Effector memory CD4-positive, alpha-beta T cell (primary cell): ENCODE data around the gene NARS2.

ENCODE experiments used
- DNase-seq, 3 donors: peaks; one replicate each; pipeline ENCODE4 v3.0.0-alpha.2; 2020
- H3K27ac ChIP-seq: 2 replicates; pipeline ENCODE4 v1.7.0; 2013; ENCODE audit warnings: mild to moderate bottlenecking, low read length, moderate library complexity; ENCODE audit not compliant: insufficient read depth, poor library complexity, severe bottlenecking
- H3K27me3 ChIP-seq: replicated peaks from 2 replicates; pipeline ENCODE4 v1.7.0; 2013; ENCODE audit warnings: mild to moderate bottlenecking, low read length; ENCODE audit not compliant: insufficient read depth, control insufficient read depth, poor library complexity, severe bottlenecking
- H3K36me3 ChIP-seq: 2 replicates; pipeline ENCODE4 v1.7.0; 2013; ENCODE audit warnings: mild to moderate bottlenecking, low read length, moderate library complexity; ENCODE audit not compliant: control insufficient read depth, insufficient read depth
- H3K4me1 ChIP-seq: 2 replicates; pipeline ENCODE4 v1.7.0; 2013; ENCODE audit warnings: low read length, mild to moderate bottlenecking; ENCODE audit not compliant: control insufficient read depth, insufficient read depth, poor library complexity, severe bottlenecking
- H3K4me3 ChIP-seq: 2 replicates; pipeline ENCODE4 v1.7.0; 2013; ENCODE audit warnings: low read length, low read depth, mild to moderate bottlenecking; ENCODE audit not compliant: insufficient read depth, poor library complexity, severe bottlenecking
- H3K9me3 ChIP-seq: 2 replicates; pipeline ENCODE4 v1.7.0; 2013; ENCODE audit warnings: mild to moderate bottlenecking, low read length, moderate library complexity; ENCODE audit not compliant: control insufficient read depth

Gene NARS2

DNA sequence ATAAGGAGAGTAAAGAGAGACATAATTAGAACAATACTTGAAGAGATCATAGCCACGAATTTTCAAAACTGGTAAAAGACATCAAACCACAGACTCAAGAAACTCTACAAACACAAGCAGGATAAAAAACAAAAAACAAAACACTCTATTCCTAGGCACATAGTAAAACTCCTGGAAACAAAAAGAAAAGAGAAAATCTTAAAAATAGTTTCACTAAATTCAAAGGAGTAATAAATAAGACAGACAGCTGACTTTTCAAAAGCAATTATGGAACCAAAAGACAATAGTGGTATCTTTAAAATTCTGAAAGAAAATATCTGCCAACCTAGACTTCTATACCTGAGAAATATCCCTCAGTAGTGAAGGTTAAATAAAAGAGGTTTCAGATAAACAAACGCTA is 9.2 kb upstream of the NARS2 start:
- DNase-seq, result no peak
- no peaks in the 10 kb centered on the region for H3K4me1 ChIP-seq
- H3K9me3 ChIP-seq, result peaks cover 6% of the 10 kb centered on the region
- no peaks in the 10 kb centered on the region for H3K36me3 ChIP-seq
- H3K4me3 ChIP-seq, result no peak overlapping the region
- no peak overlapping the region for H3K27ac ChIP-seq
- H3K27me3 ChIP-seq, result no peaks in the 10 kb centered on the region

DNA sequence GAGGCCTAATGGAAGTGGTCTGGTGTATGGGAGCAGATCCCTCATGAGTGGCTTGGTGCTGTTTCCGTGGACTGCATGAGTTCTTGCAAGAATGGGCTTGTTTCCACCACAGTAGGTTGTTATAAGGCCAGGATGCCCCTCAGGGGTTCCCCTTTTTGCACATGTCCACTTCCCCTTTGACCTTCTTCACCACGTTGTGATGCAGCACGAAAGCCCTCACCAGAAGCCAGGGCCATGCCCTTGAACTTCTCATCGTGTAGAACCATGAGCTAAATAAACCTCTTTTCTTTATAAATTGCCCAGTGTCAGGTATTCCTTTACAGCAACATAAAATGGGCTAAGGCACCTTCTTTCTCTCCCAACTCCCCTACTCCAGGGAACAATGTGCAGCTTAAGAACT is 2.8 kb upstream of the NARS2 start:
- Histone ChIP-seq H3K4me3 (no peak overlapping the region), H3K27me3 (no peaks in the 10 kb centered on the region), H3K9me3 (no peaks in the 10 kb centered on the region), H3K4me1 (no peaks in the 10 kb centered on the region), H3K36me3 (no peaks in the 10 kb centered on the region), H3K27ac (no peak overlapping the region)
- no peak for DNase-seq

GRCh38 chr11:78576549-78577097 is 2.0 kb upstream of the NARS2 start:
- Histone ChIP-seq H3K27ac (no peak overlapping the region), H3K4me3 (no peak overlapping the region), H3K4me1 (no peaks in the 10 kb centered on the region), H3K9me3 (no peaks in the 10 kb centered on the region), H3K36me3 (no peaks in the 10 kb centered on the region), H3K27me3 (no peaks in the 10 kb centered on the region)
- no peak for DNase-seq

DNA sequence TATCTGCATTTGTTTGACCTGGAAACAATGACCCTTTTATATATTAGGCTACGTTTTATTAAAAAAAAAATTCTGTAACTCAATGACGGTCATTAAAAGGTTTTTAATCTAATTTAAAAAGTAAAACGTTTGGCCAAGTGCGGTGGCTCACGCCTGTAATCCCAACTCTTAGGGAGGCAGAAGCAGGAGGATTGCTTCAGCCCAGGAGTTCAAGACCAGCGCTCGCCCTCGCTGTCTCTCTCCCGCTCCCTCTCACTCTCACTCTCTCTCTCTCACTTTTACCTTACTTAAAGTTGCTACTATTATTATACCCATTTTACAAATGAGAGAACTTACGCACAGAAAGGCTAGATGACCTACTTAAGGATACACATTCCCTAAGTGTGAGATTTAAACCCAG is 814 bp upstream of the NARS2 start:
- no peaks in the 10 kb centered on the region for H3K36me3 ChIP-seq
- no peaks in the 10 kb centered on the region for H3K27me3 ChIP-seq
- H3K9me3 ChIP-seq, result no peaks in the 10 kb centered on the region
- H3K4me3 ChIP-seq, result peak overlapping the region; percentile 82
- DNase-seq, result no peak
- no peaks in the 10 kb centered on the region for H3K4me1 ChIP-seq
- H3K27ac ChIP-seq, result peak overlapping the region; percentile 80

DNA sequence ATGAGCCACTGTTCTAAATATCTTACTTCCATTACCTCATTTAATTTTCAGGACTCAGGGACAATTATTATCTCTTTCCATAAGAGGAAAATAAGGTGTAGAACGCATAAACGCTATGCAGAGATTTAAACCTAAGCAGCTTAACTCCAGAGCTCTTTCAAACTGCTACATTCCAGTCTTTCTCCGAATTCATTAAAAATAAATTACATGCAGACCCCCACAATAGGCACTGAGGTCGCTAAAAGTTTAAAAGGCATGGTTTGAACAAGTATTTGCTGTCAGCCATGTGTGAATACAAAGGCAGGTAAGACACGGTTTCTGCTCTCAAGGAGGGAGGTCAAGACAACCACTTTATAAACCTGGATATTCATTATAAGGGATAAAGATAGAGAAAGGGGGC is 983 bp downstream of the NARS2 start:
- Histone ChIP-seq H3K9me3 (no peaks in the 10 kb centered on the region), H3K27ac (peak overlapping the region; percentile 80), H3K27me3 (no peaks in the 10 kb centered on the region), H3K4me3 (peak overlapping the region; percentile 82), H3K36me3 (no peaks in the 10 kb centered on the region), H3K4me1 (no peaks in the 10 kb centered on the region)
- DNase-seq, result no peak

GRCh38 chr11:78573271-78573670 is 1.4 kb downstream of the NARS2 start:
- no peak overlapping the region for H3K4me3 ChIP-seq
- H3K27me3 ChIP-seq, result no peaks in the 10 kb centered on the region
- no peak for DNase-seq
- H3K27ac ChIP-seq, result no peak overlapping the region
- no peaks in the 10 kb centered on the region for H3K9me3 ChIP-seq
- no peaks in the 10 kb centered on the region for H3K36me3 ChIP-seq
- H3K4me1 ChIP-seq, result no peaks in the 10 kb centered on the region

GRCh38 chr11:78572394-78572793 is 2.3 kb downstream of the NARS2 start:
- Histone ChIP-seq H3K9me3 (no peaks in the 10 kb centered on the region), H3K27me3 (no peaks in the 10 kb centered on the region), H3K27ac (no peak overlapping the region), H3K36me3 (no peaks in the 10 kb centered on the region), H3K4me1 (no peaks in the 10 kb centered on the region), H3K4me3 (no peak overlapping the region)
- no peak for DNase-seq

DNA sequence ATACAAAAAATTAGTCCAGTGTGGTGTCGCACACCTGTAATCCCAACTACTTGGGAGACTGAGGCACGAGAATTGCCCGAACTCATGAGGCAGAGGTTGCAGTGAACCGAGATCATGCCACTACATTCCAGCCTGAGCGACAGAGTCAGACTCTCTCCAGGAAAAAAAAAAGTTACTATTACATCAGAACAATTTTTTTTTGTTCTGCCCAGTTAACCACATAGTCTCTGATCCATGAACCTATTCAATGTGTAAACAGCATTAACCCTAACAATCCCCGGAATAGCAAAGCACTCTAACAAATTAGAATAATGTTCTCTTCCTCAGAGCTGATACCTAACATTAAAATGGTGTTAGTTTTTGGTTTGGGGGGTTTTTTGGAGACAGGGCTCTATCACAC is 4.6 kb downstream of the NARS2 start:
- Histone ChIP-seq H3K36me3 (peaks cover 5% of the 10 kb centered on the region), H3K27me3 (no peaks in the 10 kb centered on the region), H3K4me3 (no peak overlapping the region), H3K4me1 (no peaks in the 10 kb centered on the region), H3K9me3 (no peaks in the 10 kb centered on the region), H3K27ac (no peak overlapping the region)
- no peak for DNase-seq

- DNase-seq, result no peak
- H3K27ac ChIP-seq, result no peak overlapping the region
These were observed 7.5 kb downstream of the NARS2 start for GRCh38 chr11:78567209-78567608.

DNA sequence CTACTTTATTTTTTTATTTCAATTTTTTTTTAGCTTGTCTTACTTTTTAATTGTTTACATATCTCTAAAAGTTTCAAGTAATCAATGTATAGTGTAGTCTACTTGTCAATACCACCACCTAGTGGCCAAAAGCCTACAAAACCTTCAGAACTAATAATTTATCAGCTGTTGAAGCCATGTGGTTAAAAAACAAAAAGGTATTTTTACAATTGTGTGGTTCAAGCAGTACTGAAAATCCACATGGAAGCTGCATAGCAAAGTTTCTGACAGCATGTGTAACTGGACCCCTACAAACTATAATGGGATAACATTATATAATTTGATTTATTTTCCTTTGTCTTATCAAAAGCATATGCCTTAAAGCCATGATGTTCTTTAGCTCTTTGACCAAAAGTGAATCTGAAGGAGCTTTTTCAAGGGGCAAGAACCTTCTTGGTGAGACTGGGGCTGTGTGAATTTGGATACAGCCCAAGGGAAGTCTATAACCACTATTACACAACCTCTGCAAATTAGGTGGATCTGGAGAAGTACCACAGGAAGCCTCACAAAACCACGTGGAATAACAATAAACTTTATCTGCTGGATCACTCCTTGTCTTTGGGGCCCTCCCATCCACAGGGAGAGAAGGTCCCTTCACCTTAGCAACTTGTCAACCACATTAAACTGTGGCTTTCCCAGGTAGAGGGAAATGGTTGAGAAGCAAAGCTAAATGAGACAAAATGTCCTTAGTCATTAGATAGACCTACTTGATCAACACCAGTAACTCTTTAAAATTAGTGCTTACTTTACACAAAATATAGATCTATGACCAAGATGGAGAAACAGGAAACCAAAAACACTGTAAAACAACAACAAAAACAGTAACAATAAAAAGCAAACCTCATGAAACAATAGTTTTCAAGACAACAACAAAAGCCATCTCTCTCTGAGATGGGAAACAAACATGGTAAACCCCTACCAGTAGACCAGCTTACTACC is 9.9 kb downstream of the NARS2 start:
- Histone ChIP-seq H3K27ac (no peak overlapping the region), H3K27me3 (no peaks in the 10 kb centered on the region), H3K9me3 (no peaks in the 10 kb centered on the region), H3K36me3 (peaks cover 11% of the 10 kb centered on the region), H3K4me1 (no peaks in the 10 kb centered on the region), H3K4me3 (no peak overlapping the region)
- DNase-seq, result peak in 1 of 3 donors; percentile 24

More at GRCh38 chr11:78567209-78567608, 7.5 kb downstream of the NARS2 start:
- Histone ChIP-seq H3K9me3 (no peaks in the 10 kb centered on the region), H3K36me3 (peaks cover 11% of the 10 kb centered on the region), H3K4me1 (no peaks in the 10 kb centered on the region), H3K27me3 (no peaks in the 10 kb centered on the region), H3K4me3 (no peak overlapping the region)
